HepG2 (cell line): ENCODE results near the gene NAALADL1. TPM values are rescaled to one million over a fixed set of nuclear protein-coding genes. Genes with fewer than 3 reads are reported as not detected.

Source experiments
- ARNT2 ChIP-seq: sonication (generic); formaldehyde crosslinking; IDR thresholded peaks from 2 replicates; pipeline ENCODE4 v1.8.0; 2022; ENCODE audit warnings: mild to moderate bottlenecking, low read depth, missing genetic modification reagents, moderate library complexity
- ELF4 ChIP-seq: sonication (generic); formaldehyde crosslinking; IDR thresholded peaks from 2 replicates; pipeline ENCODE4 v1.5.0; 2020; ENCODE audit warnings: missing genetic modification reagents, mild to moderate bottlenecking, moderate library complexity, borderline replicate concordance
- NR2C2 ChIP-seq: sonication (generic); formaldehyde crosslinking; IDR thresholded peaks from 2 replicates; pipeline ENCODE4 v1.4.0; 2020; ENCODE audit warnings: missing genetic modification reagents, mild to moderate bottlenecking, moderate library complexity, borderline replicate concordance
- PRPF4 ChIP-seq: fragments of 200-400 bp; formaldehyde crosslinking; IDR thresholded peaks from 2 replicates; pipeline ENCODE4 v1.6.1; 2016; ENCODE audit warnings: low read length, low read depth; ENCODE audit not compliant: poor library complexity, severe bottlenecking
- SAFB2 ChIP-seq: sonication (generic); formaldehyde crosslinking; IDR thresholded peaks from 2 replicates; pipeline ENCODE4 v1.5.1; 2020; ENCODE audit warnings: missing genetic modification reagents, low read depth, mild to moderate bottlenecking, borderline replicate concordance
- SMAD3 ChIP-seq: sonication (generic); formaldehyde crosslinking; IDR thresholded peaks from 2 replicates; pipeline ENCODE4 v1.4.0; 2020; ENCODE audit warnings: missing genetic modification reagents
- TRIM24 ChIP-seq: sonication (generic); formaldehyde crosslinking; IDR thresholded peaks from 2 replicates; pipeline ENCODE4 v1.8.0; 2022; ENCODE audit warnings: mild to moderate bottlenecking, missing genetic modification reagents
- XRCC5 ChIP-seq: fragments of 200-400 bp; formaldehyde crosslinking; optimal IDR thresholded peaks from 2 replicates; pipeline ENCODE3; 2017; ENCODE audit warnings: mild to moderate bottlenecking, low read length
- ZBTB20 ChIP-seq: sonication (generic); formaldehyde crosslinking; IDR thresholded peaks from 2 replicates; pipeline ENCODE4 v1.8.1; 2023; ENCODE audit warnings: missing genetic modification reagents, low read depth, mild to moderate bottlenecking, borderline replicate concordance
- ZBTB3 ChIP-seq: sonication (generic); formaldehyde crosslinking; IDR thresholded peaks from 2 replicates; pipeline ENCODE4 v1.4.0; 2020; ENCODE audit warnings: low read depth, mild to moderate bottlenecking, moderate library complexity, missing genetic modification reagents, borderline replicate concordance
- ZNF121 ChIP-seq: sonication (generic); formaldehyde crosslinking; IDR thresholded peaks from 2 replicates; pipeline ENCODE4 v1.5.0; 2020; ENCODE audit warnings: mild to moderate bottlenecking, missing genetic modification reagents
- ZNF124 ChIP-seq: sonication (generic); formaldehyde crosslinking; IDR thresholded peaks from 2 replicates; pipeline ENCODE4 v1.4.0; 2020; ENCODE audit warnings: missing genetic modification reagents
- ZNF468 ChIP-seq: sonication (generic); formaldehyde crosslinking; IDR thresholded peaks from 2 replicates; pipeline ENCODE4 v1.8.0; 2022; ENCODE audit warnings: mild to moderate bottlenecking, moderate library complexity, missing genetic modification reagents
- ZNF772 ChIP-seq: sonication (generic); formaldehyde crosslinking; IDR thresholded peaks from 2 replicates; pipeline ENCODE4 v1.5.0; 2020; ENCODE audit warnings: mild to moderate bottlenecking, missing genetic modification reagents
- ZSCAN12 ChIP-seq: sonication (generic); formaldehyde crosslinking; IDR thresholded peaks from 2 replicates; pipeline ENCODE4 v1.9.0; 2021; ENCODE audit warnings: mild to moderate bottlenecking, missing genetic modification reagents
- polyA plus RNA-seq, 8 experiments: library from polyadenylated mRNA; depleted of rRNA in 3 of 8; stranded (reverse) in 7 of 8; unstranded in 1 of 8; fragments of >200 nt; fragmentation: Illumina TruSeq in 4 of 8; extraction: Trizol in 4 of 8; gene quantifications; 2 replicates each; pipeline versions ENCODE4 v1.2.1 to v1.2.3, GENCODE V29; 2011 to 2016; ENCODE audit warnings: low read depth in 4 of 8, missing spikeins in 1 of 8, mixed read lengths in 1 of 8; ENCODE audit not compliant: insufficient read depth in 1 of 8
- total RNA-seq, 5 experiments: library from RNA; depleted of rRNA; stranded (reverse); fragments of >200 nt; fragmentation: Illumina TruSeq; extraction: Trizol; gene quantifications; 2 replicates each; pipeline ENCODE4 v1.2.3, GENCODE V29; 2016; ENCODE audit warnings: low read depth in 1 of 5
- TF ChIP-seq, protein P1 (sequence below): sonication (generic); formaldehyde crosslinking; IDR thresholded peaks from 2 replicates; pipeline ENCODE4 v1.5.0; 2020; ENCODE audit warnings: mild to moderate bottlenecking, missing genetic modification reagents
- TF ChIP-seq, protein P2 (sequence below): sonication (generic); formaldehyde crosslinking; IDR thresholded peaks from 2 replicates; pipeline ENCODE4; 2020; ENCODE audit warnings: missing genetic modification reagents, mild to moderate bottlenecking, borderline replicate concordance
- TF ChIP-seq, protein P3 (sequence below): sonication (generic); formaldehyde crosslinking; IDR thresholded peaks from 2 replicates; pipeline ENCODE4 v1.8.0; 2023; ENCODE audit warnings: mild to moderate bottlenecking, missing genetic modification reagents
- TF ChIP-seq, protein P4 (sequence below): sonication (generic); formaldehyde crosslinking; IDR thresholded peaks from 2 replicates; pipeline ENCODE4 v1.4.0; 2020; ENCODE audit warnings: missing genetic modification reagents

The NAALADL1 gene
- total and polyA plus RNA-seq, 2 of the 13 experiments (the other 11 are each of a cell fraction or from before 2014, with no cell fraction given), result 9.3 to 33.9 TPM

DNA sequence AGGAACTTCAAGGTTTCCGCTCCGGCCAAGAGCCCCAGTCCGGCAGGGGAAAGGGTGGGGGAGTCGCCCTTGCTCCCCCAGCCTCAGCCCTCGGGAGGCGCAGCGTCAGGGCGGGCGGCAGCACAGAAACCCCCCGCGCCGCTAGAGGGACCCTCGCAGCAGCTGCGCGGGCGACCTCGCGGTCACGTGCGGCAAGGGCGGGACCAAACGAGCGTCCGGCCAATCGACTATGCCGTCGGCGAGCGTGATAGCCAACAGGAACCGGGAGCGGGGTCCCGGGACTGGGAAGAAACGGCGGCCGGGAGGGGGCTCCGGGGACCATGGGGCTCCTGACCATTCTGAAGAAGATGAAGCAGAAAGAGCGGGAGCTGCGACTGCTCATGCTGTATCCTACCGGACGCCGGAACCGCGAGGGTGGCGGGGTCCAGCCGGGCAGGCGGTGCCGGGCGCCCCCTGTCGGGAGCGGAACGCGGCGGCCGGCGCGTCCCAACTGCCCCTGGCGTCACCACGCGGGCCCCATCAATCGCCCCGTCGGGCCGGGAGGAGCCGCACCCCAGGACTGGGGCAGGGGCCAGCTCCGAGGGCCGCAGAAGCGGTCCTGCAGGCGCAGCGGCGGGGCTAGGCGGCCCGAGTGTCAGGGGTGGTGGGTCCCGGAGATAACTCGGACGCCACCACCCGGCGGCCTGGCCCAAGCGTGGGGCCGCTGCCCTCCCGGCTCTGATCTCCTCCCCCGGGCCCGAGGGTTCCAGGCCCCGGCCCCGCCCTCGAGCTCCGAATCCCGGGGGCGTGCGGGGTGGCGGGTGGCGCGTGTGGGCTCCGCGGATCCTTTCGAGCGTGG, 44.2 kb downstream of the NAALADL1 start, which contains the start of gene ARL2 (continued):
- TF ChIP-seq ZBTB3 (peak; percentile 48; the same call in 1 of the 2 replicates), SMAD3 (CRISPR knock-in tag) (no peak; the same call in 1 of the 2 replicates), SAFB2 (peak; percentile 59; the same call in 1 of the 2 replicates), ZBTB20 (CRISPR knock-in tag) (no peak), XRCC5 (peak; percentile 19), ZNF121 (CRISPR knock-in tag) (no peak), ARNT2 (CRISPR knock-in tag) (no peak; the same call in 1 of the 2 replicates), ZNF772 (CRISPR knock-in tag) (no peak), ELF4 (CRISPR knock-in tag) (peak; percentile 36; the same call in 1 of the 2 replicates), ZNF468 (no peak), ZNF124 (CRISPR knock-in tag) (0 out of 2 replicates have a peak, but pooled peaks have one; percentile 59), PRPF4 (no peak), NR2C2 (CRISPR knock-in tag) (peak; percentile 82), TRIM24 (CRISPR knock-in tag) (no peak), ZSCAN12 (no peak)
- TF ChIP-seq, protein P1, sequence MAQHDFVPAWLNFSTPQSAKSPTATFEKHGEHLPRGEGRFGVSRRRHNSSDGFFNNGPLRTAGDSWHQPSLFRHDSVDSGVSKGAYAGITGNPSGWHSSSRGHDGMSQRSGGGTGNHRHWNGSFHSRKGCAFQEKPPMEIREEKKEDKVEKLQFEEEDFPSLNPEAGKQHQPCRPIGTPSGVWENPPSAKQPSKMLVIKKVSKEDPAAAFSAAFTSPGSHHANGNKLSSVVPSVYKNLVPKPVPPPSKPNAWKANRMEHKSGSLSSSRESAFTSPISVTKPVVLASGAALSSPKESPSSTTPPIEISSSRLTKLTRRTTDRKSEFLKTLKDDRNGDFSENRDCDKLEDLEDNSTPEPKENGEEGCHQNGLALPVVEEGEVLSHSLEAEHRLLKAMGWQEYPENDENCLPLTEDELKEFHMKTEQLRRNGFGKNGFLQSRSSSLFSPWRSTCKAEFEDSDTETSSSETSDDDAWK (CRISPR knock-in tag), result no peak
- TF ChIP-seq, protein P2, sequence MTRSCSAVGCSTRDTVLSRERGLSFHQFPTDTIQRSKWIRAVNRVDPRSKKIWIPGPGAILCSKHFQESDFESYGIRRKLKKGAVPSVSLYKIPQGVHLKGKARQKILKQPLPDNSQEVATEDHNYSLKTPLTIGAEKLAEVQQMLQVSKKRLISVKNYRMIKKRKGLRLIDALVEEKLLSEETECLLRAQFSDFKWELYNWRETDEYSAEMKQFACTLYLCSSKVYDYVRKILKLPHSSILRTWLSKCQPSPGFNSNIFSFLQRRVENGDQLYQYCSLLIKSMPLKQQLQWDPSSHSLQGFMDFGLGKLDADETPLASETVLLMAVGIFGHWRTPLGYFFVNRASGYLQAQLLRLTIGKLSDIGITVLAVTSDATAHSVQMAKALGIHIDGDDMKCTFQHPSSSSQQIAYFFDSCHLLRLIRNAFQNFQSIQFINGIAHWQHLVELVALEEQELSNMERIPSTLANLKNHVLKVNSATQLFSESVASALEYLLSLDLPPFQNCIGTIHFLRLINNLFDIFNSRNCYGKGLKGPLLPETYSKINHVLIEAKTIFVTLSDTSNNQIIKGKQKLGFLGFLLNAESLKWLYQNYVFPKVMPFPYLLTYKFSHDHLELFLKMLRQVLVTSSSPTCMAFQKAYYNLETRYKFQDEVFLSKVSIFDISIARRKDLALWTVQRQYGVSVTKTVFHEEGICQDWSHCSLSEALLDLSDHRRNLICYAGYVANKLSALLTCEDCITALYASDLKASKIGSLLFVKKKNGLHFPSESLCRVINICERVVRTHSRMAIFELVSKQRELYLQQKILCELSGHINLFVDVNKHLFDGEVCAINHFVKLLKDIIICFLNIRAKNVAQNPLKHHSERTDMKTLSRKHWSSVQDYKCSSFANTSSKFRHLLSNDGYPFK (CRISPR knock-in tag), result no peak; the same call in 1 of the 2 replicates
- TF ChIP-seq, protein P3, sequence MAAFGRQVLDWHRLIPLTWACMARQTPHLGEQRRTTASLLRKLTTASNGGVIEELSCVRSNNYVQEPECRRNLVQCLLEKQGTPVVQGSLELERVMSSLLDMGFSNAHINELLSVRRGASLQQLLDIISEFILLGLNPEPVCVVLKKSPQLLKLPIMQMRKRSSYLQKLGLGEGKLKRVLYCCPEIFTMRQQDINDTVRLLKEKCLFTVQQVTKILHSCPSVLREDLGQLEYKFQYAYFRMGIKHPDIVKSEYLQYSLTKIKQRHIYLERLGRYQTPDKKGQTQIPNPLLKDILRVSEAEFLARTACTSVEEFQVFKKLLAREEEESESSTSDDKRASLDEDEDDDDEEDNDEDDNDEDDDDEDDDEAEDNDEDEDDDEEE, result no peak; the same call in 1 of the 2 replicates
- TF ChIP-seq, protein P4, sequence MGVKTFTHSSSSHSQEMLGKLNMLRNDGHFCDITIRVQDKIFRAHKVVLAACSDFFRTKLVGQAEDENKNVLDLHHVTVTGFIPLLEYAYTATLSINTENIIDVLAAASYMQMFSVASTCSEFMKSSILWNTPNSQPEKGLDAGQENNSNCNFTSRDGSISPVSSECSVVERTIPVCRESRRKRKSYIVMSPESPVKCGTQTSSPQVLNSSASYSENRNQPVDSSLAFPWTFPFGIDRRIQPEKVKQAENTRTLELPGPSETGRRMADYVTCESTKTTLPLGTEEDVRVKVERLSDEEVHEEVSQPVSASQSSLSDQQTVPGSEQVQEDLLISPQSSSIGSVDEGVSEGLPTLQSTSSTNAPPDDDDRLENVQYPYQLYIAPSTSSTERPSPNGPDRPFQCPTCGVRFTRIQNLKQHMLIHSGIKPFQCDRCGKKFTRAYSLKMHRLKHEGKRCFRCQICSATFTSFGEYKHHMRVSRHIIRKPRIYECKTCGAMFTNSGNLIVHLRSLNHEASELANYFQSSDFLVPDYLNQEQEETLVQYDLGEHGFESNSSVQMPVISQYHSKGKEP (CRISPR knock-in tag), result no peak
